Fibroblast of villous mesenchyme (primary cell): ENCODE results near the gene HERC6. TPM values are rescaled to one million over a fixed set of nuclear protein-coding genes. Genes with fewer than 3 reads are reported as not detected.
"Not testable (repeated sequence)": the region's sequence is repeated elsewhere in the genome, so short reads cannot be mapped to it uniquely, and the experiment has no call there.

Experiments
- DNase-seq: peaks from one replicate; pipeline ENCODE4 v3.0.0-alpha.2; 2010; ENCODE audit warnings: low read depth
- H3K4me3 ChIP-seq: 2 replicates; pipeline ENCODE4 v1.5.1; 2011; ENCODE audit warnings: low read depth, mild to moderate bottlenecking, low read length
- CTCF ChIP-seq: IDR thresholded peaks from 2 replicates; pipeline ENCODE4 v1.5.1; 2012; ENCODE audit warnings: low read depth, mild to moderate bottlenecking, low read length; ENCODE audit not compliant: insufficient read depth
- total RNA-seq: library from RNA; depleted of rRNA; stranded (reverse); fragments of >200 nt; gene quantifications from 2 replicates; pipeline ENCODE4 v1.2.3, GENCODE V29; 2012

Gene HERC6
- total RNA-seq, 1 donor = 12.5 TPM

DNA sequence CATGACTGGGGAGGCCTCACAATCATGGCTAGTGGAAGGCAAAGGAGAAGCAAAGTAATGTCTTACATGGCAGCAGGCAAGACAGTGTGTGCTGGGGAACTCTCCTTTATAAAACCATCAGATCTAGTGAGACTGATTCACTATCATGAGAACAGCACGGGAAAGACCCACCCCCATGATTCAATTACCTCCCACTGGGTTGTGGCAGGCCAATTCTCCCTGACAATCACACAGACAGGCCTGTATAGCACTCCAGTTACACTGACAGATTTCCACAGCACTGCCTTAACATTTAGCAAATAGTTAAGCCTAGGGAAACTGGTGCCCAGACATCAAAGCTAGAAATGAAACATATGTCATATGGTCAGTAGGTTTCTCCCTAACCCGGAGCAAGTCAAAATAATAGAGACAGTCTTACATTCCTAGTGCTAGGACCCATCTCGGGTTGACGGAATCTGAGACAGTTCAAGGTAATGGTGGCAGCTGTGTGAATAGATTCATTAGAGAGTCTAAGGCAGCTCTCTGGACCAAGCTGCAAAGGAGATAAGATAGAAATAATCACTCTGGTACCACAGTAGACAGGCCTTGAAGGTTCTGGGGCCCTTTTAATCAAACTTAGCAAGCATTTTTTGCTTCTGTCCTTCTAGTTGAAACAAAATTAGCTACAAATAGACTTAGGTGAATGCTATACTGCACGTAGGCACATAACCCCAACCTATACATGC is 68.9 kb downstream of the HERC6 start:
- H3K4me3 ChIP-seq = no peak overlapping the region
- TF ChIP-seq CTCF = no peak
- DNase-seq = no peak

- not testable (repeated sequence) for DNase-seq
Observed at GRCh38 chr4:88448211-88448765, 69.6 kb downstream of the HERC6 start.

GRCh38 chr4:88448889-88449288 is 70.2 kb downstream of the HERC6 start:
- no peak for TF ChIP-seq CTCF
- DNase-seq = peak; percentile 40
- H3K4me3 ChIP-seq = no peak overlapping the region

More at GRCh38 chr4:88448211-88448765, 69.6 kb downstream of the HERC6 start:
- H3K4me3 ChIP-seq = not testable (repeated sequence)

GRCh38 chr4:88449290-88449689 is 70.6 kb downstream of the HERC6 start:
- no peak for DNase-seq
- H3K4me3 ChIP-seq = no peak overlapping the region
- no peak for TF ChIP-seq CTCF

GRCh38 chr4:88451205-88451604 is 72.6 kb downstream of the HERC6 start:
- no peak overlapping the region for H3K4me3 ChIP-seq
- TF ChIP-seq CTCF = no peak
- DNase-seq = no peak

GRCh38 chr4:88452912-88453311 is 74.3 kb downstream of the HERC6 start:
- no peak for TF ChIP-seq CTCF
- no peak overlapping the region for H3K4me3 ChIP-seq
- DNase-seq = no peak

GRCh38 chr4:88456670-88457306 is 78.1 kb downstream of the HERC6 start, which contains the start of gene HERC5:
TSS of gene HERC5 (plus strand) at chr4:88457119. CDS start at chr4:88457270, 151 bp downstream.
- TF ChIP-seq CTCF = peak; percentile 62
- peak within 1 kb of the TSS; percentile 56 for H3K4me3 ChIP-seq
- peak; percentile 91 for DNase-seq
